Choroid plexus epithelial cell (primary cell): ENCODE measurements around the gene PARD3B.

ENCODE experiments used
- DNase-seq: peaks from one replicate; pipeline ENCODE4 v3.0.0-alpha.2; 2010; ENCODE audit warnings: low read depth
- H3K4me3 ChIP-seq: 2 replicates; pipeline ENCODE4 v1.5.1; 2011; ENCODE audit warnings: low read depth, mild to moderate bottlenecking, control low read depth, low read length, moderate library complexity
- CTCF ChIP-seq: conservative IDR thresholded peaks from 2 replicates; pipeline ENCODE4 v1.5.1; 2011; ENCODE audit warnings: low read depth, mild to moderate bottlenecking, control low read depth, inconsistent platforms, low read length, moderate library complexity

Gene PARD3B

GRCh38 chr2:205237524-205237923 is 692.2 kb downstream of the PARD3B start:
- DNase-seq: no peak
- no peak for TF ChIP-seq CTCF
- H3K4me3 ChIP-seq: no peak overlapping the region

- DNase-seq: no peak
- no peak overlapping the region for H3K4me3 ChIP-seq
- TF ChIP-seq CTCF: no peak
These were observed 699.7 kb downstream of the PARD3B start for GRCh38 chr2:205245001-205245400.

GRCh38 chr2:205245652-205246051 is 700.4 kb downstream of the PARD3B start:
- no peak overlapping the region for H3K4me3 ChIP-seq
- TF ChIP-seq CTCF: no peak
- peak; percentile 11 for DNase-seq

DNA sequence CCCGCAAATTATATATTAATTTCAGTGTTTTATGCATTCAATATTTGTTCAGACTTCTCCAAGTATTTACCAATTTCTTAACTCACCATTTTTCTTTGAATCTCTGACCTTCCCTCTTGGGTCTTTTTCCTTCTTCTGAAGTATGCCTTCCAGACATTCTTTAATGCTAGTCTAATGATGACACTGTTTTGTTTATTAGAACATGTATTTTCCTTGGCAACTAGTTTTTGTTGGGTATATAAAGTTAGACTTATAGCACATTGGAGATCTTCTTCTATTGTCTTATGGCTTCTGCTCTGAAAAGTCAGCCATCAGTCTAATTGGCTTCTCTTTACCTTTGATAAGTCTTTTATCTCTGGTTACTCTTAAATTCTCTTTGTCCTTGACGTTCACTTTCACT is 713.8 kb downstream of the PARD3B start:
- peak; percentile 17 for DNase-seq
- TF ChIP-seq CTCF: no peak

GRCh38 chr2:205261516-205262020 is 716.3 kb downstream of the PARD3B start:
- DNase-seq: no peak
- H3K4me3 ChIP-seq: no peak overlapping the region
- TF ChIP-seq CTCF: no peak

More for the DNA sequence above, 713.8 kb downstream of the PARD3B start:
- no peak overlapping the region for H3K4me3 ChIP-seq

- H3K4me3 ChIP-seq: no peak overlapping the region
- TF ChIP-seq CTCF: no peak
- no peak for DNase-seq
These were observed 722.0 kb downstream of the PARD3B start for GRCh38 chr2:205267323-205267722.

- no peak overlapping the region for H3K4me3 ChIP-seq
- no peak for TF ChIP-seq CTCF
- DNase-seq: peak; percentile 7
These were observed 725.4 kb downstream of the PARD3B start for GRCh38 chr2:205270689-205271088.
